Epithelial cell of esophagus (primary cell): ENCODE data around the gene ISLR.

Experiments used
- DNase-seq: peaks from one replicate; pipeline ENCODE4 v3.0.0; 2010; ENCODE audit warnings: low read depth
- H3K4me3 ChIP-seq: 2 replicates; pipeline ENCODE4 v1.5.1; 2011; ENCODE audit warnings: mild to moderate bottlenecking, low read length, control low read depth
- TF ChIP-seq, protein P1 (sequence below): IDR thresholded peaks from 2 replicates; pipeline ENCODE4 v1.5.1; 2011; ENCODE audit warnings: low read depth, mild to moderate bottlenecking, low read length, control low read depth, inconsistent platforms; ENCODE audit not compliant: insufficient read depth; ENCODE audit errors: missing control alignments

Gene ISLR

DNA sequence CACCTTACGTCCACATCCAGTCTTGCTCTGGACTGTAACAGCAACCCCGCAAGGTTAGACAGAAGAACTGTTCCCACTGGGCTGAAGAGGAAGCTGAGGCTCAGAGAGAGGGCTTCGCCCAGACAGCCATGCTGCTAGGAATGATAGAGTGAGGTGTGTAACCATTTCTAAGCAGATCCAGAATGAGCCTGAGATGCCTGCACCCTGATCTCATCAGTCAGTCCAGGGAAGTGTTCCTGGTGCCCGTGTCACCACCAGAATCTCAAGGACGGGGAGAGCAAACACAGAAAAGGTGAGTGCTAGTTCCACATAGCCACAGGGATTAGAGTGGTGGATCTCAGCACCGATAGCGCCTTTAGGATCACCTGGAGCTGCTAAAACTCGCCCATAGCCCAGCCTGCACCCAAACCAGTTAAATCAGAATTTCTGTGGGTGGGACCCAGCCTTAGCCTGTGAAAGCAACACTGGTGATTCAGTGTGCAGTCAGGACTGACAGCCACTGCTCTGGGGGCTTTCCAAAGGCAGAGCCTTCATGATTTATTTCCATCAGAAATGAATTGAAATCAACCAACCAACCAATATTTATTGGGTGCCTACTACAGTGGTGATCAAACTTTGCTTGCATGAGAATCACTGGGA, 12.3 kb downstream of the ISLR start:
- H3K4me3 ChIP-seq: no peak overlapping the region
- TF ChIP-seq, protein P1, sequence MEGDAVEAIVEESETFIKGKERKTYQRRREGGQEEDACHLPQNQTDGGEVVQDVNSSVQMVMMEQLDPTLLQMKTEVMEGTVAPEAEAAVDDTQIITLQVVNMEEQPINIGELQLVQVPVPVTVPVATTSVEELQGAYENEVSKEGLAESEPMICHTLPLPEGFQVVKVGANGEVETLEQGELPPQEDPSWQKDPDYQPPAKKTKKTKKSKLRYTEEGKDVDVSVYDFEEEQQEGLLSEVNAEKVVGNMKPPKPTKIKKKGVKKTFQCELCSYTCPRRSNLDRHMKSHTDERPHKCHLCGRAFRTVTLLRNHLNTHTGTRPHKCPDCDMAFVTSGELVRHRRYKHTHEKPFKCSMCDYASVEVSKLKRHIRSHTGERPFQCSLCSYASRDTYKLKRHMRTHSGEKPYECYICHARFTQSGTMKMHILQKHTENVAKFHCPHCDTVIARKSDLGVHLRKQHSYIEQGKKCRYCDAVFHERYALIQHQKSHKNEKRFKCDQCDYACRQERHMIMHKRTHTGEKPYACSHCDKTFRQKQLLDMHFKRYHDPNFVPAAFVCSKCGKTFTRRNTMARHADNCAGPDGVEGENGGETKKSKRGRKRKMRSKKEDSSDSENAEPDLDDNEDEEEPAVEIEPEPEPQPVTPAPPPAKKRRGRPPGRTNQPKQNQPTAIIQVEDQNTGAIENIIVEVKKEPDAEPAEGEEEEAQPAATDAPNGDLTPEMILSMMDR: no peak
- peak; percentile 72 for DNase-seq

DNA sequence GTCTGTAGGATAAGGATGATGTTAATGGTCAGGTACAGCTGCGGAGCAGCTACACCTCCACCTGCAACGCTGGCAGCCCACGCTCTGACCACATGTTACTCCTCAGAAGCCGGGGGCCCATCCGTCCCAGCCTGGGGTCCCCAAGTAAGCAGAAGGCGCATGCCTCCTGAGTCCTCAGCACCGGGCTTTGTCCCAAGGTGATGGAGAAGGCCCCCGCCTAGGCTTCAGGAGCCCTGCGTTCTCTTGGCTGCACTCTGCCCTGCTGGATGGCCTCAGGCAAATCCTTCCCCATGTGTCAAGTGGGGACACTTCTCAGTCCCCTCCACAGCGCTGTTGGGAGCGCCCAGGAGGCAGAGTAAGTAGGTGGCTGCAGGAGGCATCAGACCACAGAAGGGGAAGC, 14.7 kb downstream of the ISLR start:
- no peak overlapping the region for H3K4me3 ChIP-seq
- TF ChIP-seq, protein P1: no peak
- DNase-seq: no peak

DNA sequence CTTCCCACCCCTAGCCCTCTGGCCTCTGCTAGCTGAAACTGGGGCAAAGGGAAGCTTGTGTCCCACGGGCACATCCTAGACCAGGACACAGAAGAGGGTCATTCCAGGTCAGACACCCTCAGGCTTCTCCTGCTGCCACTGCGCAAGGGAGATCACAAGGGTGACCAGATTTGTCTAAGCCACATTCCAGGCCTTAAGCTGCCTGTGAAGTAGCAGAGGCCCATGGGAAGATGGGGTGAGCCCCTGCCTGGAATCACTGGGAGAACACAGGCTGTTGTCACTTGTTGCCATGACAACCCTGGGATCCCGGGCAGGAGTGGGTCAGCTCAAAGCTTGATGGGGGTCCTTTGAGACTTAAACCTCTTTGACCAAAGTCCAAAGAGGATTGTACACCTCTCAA, 18.3 kb downstream of the ISLR start:
- no peak for DNase-seq
- H3K4me3 ChIP-seq: no peak overlapping the region
- TF ChIP-seq, protein P1: no peak

DNA sequence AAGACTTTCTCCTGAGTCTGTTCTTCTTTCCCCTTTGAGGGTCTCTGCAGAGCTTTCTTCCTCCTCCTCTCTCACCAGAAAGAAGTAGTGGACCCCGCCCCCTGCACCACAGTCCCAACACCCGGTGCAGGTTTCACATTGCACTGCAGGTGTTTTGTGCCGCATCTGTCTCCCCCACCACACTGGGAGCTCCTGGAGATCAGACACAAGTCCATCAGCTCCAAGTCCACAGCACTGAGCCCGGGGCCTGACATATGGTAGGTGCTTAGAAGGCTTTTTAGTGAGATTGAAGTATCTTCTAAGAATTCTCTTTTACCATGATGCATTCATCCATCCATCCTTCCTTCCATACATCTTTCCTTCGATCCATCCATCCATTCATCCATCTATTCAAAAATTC, 19.2 kb downstream of the ISLR start:
- H3K4me3 ChIP-seq: no peak overlapping the region
- DNase-seq: no peak
- TF ChIP-seq, protein P1: no peak

DNA sequence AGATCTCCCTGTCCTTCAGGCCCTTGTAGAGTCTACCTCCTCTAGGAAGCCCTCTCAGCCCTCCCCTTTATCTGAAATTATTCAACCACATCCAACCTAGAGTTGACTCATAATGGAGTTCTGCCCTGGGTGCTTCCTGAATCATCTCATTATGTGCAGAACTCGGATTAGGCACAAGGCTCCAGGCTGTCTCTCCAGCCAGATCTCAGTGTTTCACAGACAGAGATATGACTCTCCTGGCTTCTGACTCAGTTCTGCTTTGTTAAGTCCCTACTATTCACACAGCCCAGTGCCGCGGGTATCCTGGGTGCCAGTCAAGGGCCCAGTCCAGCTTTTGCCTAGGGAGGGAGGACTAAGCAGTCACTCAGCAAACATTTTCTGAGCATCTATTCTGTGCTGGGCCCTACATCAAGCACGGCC, 19.8 kb downstream of the ISLR start:
- DNase-seq: peak; percentile 98
- H3K4me3 ChIP-seq: no peak overlapping the region
- TF ChIP-seq, protein P1: no peak

DNA sequence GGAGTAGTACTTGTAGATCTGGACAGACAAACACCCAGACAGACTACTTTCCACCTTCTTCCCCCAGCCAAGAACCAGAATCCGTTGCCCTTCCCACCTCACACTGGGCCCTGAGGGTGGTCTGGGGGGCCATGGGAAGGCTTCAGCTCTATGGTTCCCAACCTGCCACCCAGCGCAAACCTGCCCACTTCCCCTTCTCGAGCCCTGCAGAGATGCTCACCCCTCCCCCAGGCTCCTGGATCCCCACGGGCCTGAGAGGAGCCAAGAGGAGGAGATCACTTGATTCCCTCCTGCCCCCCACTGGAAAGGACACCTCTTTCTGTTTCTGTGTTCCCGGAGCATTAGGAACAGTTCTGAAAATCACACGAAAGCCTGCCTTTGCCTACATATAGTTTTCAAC, 20.4 kb downstream of the ISLR start:
- no peak overlapping the region for H3K4me3 ChIP-seq
- TF ChIP-seq, protein P1: no peak
- DNase-seq: no peak
